Choroid plexus epithelial cell (primary cell): ENCODE measurements around the gene ICOSLG.

Experiments
- DNase-seq: peaks from one replicate; pipeline ENCODE4 v3.0.0-alpha.2; 2010; ENCODE audit warnings: low read depth
- H3K4me3 ChIP-seq: 2 replicates; pipeline ENCODE4 v1.5.1; 2011; ENCODE audit warnings: low read depth, mild to moderate bottlenecking, control low read depth, low read length, moderate library complexity
- TF ChIP-seq, protein P1 (sequence below): conservative IDR thresholded peaks from 2 replicates; pipeline ENCODE4 v1.5.1; 2011; ENCODE audit warnings: low read depth, mild to moderate bottlenecking, control low read depth, inconsistent platforms, low read length, moderate library complexity

The ICOSLG gene

DNA sequence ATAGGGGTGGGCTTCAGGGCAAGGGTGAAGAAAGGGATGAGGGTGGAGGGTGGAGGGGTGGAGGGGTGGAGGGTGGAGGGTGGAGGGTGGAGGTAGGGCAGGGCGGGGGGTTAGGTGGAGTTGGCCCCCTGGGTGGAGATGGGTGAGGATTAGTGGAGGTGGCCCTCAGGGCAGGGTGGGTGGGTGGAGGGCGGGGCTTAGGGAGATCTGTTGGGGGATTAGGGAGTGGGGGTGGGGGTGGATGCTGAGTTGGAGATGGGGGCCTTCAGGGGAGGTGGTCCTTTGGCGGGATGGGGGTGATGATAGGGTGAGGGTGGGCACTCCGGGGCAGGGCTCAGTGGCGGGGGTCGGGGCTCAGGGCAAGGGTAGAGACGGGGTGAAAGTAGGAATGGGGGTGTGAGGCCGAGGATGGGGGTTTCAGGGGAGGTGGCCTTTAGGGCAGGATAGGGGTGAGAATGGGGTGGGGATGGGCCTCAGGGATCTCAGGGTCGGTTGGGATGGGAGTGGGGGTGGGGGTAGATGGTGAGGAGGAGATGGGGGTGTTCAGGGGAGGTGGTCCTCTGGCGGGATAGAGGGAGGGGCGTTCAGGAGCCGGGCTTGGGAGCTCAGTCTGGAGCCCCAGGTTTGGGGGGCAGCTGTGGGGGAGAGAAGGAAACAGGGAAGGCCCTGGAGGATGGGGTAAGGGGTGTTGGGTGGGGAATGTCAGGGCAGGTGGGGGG is 21.8 kb upstream of the ICOSLG start:
- TF ChIP-seq, protein P1, sequence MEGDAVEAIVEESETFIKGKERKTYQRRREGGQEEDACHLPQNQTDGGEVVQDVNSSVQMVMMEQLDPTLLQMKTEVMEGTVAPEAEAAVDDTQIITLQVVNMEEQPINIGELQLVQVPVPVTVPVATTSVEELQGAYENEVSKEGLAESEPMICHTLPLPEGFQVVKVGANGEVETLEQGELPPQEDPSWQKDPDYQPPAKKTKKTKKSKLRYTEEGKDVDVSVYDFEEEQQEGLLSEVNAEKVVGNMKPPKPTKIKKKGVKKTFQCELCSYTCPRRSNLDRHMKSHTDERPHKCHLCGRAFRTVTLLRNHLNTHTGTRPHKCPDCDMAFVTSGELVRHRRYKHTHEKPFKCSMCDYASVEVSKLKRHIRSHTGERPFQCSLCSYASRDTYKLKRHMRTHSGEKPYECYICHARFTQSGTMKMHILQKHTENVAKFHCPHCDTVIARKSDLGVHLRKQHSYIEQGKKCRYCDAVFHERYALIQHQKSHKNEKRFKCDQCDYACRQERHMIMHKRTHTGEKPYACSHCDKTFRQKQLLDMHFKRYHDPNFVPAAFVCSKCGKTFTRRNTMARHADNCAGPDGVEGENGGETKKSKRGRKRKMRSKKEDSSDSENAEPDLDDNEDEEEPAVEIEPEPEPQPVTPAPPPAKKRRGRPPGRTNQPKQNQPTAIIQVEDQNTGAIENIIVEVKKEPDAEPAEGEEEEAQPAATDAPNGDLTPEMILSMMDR: no peak
- no peak overlapping the region for H3K4me3 ChIP-seq
- no peak for DNase-seq

DNA sequence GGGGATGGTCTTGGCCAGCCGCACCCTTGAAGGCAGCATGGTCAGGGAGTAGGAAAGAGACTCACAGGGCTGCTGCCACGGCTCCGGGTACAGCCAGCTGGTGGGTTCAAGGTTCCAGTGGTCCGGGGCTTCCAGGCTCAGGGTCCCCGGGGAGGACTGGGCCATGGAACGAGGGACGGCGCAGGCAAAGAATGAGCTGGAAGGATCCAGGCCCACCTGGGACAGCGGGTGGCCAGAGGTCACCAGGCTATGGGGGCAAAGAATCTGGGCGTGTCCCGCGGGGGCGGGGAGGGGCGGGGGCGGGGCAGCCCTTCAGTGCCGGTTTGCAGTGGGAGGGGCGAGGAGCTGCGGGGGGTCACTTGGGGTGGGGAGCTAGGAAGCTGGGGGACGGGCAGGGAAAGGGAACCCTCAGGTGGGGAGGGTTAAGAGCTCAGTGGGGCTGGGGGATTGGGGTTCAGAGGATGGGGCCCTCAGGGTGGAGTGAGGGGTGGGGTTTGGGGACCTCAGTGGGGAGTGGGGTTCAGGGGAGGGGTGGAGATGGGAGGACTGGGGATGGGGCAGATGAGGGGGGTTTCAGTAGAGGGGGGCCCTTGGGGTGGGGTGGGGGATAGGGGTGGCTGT is 21.0 kb upstream of the ICOSLG start, which contains the start of gene DNMT3L:
DNMT3L (minus strand) TSS at position 223 of the 621 bp plus-strand sequence. CDS start 638 bp downstream, outside the sequence.
- H3K4me3 ChIP-seq: no peak within 1 kb of the TSS
- TF ChIP-seq, protein P1: no peak
- no peak for DNase-seq

DNA sequence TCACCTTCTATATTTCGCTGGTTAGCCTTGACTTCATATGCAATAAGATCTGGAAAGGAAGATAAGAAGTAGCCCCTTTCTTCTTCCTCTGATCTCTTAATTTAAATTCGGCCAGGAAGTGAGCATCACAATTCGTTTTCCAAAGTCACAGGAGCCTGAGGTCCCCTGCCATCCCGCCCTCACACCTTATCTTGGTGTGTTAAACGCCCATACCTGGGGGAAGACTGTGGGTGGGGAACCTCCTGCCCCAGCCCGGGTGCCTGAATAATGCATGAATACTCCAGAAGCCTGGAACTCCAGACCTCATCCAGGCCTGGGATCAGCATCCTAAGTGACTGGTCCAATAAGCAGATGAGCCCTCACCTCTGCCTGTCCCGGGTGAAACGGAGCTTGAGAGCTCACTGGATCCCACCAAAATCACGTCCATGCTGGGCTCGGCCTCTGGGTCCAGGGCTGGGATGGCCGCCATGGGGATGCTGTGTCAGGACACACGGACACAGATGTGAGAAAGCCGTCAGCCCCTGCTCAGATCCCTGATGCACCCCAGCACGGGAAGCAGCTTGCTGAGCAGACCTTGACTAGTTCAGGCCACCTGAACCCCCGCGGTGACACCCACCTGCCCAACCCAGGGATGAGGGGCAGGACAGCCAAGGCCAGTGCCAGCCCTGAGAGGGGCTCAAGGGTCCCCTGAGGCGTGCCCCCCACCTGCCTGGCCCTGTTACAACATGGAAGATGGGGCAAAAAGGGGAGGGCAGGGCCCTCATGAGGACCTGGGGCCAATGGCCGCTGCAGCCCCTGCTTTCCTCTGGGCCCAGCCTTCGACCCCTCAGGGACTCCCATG is 20.3 kb upstream of the ICOSLG start:
- DNase-seq: no peak
- TF ChIP-seq, protein P1: no peak
- H3K4me3 ChIP-seq: no peak overlapping the region

DNA sequence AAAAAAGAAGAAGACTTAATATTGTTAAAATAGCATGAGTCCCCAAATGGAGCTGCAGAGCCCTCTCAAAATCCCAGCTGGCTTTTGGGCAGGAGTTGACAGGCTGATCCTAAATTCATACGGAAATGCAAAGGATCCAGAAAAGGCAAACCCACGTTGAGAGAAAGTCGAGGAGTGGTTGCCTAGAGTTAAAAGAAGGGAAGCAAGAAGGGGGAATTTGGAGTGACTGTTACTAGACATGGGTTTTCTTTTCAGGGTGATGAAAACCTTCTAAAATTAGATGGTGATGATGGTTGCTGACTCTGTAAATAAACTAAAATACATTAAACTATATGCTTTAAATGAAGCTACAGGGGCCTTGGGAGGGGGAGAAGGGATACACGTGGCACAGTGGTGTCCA is 19.3 kb upstream of the ICOSLG start:
- no peak for DNase-seq
- no peak overlapping the region for H3K4me3 ChIP-seq
- TF ChIP-seq, protein P1: no peak

DNA sequence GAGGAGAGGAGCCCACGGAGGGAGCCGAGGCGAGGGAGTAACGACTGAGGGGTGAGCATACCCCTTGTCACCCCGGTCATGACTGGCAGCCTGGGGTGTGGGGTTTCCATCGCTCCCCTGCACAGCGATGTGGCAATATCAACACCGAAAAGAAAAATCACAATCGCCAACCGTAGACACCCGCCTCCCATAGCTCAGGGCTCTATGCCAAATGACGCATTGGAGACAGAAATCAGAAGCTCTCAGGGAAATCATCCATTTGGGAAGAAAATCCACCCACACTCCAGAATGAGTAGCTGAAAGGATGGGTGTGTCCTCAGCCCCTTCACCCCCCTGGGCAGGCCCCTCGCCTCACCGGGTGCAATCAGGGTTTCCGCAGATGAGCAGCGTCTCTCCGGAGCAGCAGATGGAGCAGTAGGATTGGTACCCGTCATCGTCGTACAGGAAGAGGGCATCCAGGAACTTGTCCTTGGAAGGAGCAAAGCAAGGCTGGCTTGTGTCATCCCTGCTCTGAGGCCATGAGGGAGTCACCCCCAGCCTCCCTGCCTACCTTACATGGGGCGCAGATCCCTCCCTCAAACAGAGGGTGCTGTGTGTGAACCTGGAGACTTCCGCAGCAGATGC is 18.5 kb upstream of the ICOSLG start:
- TF ChIP-seq, protein P1: no peak
- no peak overlapping the region for H3K4me3 ChIP-seq
- no peak for DNase-seq

DNA sequence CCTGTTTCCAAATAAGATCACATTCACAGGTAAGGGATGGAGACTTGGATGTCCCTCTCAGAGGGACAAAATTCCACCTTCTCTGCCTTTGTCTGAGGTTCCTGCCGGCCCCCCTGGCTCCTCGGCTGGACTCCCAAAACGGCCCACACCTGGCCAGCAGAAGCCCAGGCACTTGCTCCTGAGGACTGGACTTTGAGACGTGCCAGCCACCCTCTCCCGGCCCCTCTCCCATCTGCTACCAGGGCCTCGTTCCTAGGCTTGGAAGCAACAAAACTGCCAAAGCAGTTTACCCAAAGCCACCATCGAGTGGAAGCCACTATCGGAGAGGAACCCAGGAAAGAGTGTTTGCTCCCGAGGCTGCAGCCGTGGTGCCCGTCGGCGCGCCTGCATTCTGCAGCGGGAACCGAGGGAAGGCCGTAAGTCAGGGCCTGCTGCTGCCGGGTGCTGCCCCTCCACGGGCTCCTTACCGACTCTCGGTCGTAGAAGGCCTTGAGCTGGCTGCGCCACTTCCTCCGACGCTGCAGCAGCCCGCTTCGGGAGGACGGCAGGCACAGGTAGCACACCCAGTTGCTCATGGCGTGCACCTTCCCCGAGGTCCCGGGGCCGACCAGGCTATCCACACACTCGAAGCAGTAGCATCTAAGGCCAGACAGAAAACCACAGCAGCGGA is 17.4 kb upstream of the ICOSLG start:
- H3K4me3 ChIP-seq: no peak overlapping the region
- TF ChIP-seq, protein P1: no peak
- no peak for DNase-seq
